Glutamatergic neuron (in vitro differentiated cells): ENCODE measurements around the gene FARS2. TPM values are rescaled to one million over a fixed set of nuclear protein-coding genes. Genes with fewer than 3 reads are reported as not detected.

Experiments
- DNase-seq: peaks from one replicate; pipeline ENCODE4 v3.0.0; 2022
- H3K27ac Mint-ChIP-seq: one replicate; pipeline ENCODE4 v1.8.0; 2020; ENCODE audit warnings: mild to moderate bottlenecking, mixed read lengths, inconsistent platforms; ENCODE audit not compliant: unreplicated experiment
- H3K27me3 Mint-ChIP-seq: one replicate; pipeline ENCODE4 v1.8.0; 2020; ENCODE audit warnings: mild to moderate bottlenecking, moderate library complexity, mixed read lengths, inconsistent platforms; ENCODE audit not compliant: unreplicated experiment
- H3K36me3 Mint-ChIP-seq: one replicate; pipeline ENCODE4 v1.8.0; 2020; ENCODE audit warnings: mild to moderate bottlenecking, mixed read lengths, inconsistent platforms; ENCODE audit not compliant: unreplicated experiment
- H3K4me1 Mint-ChIP-seq: one replicate; pipeline ENCODE4 v1.8.0; 2020; ENCODE audit warnings: mild to moderate bottlenecking, low read depth, mixed read lengths, inconsistent platforms; ENCODE audit not compliant: unreplicated experiment
- H3K4me3 Mint-ChIP-seq: one replicate; pipeline ENCODE4 v1.8.0; 2020; ENCODE audit warnings: mild to moderate bottlenecking, mixed read lengths, inconsistent platforms; ENCODE audit not compliant: unreplicated experiment
- H3K9me3 Mint-ChIP-seq: one replicate; pipeline ENCODE4 v1.8.0; 2020; ENCODE audit warnings: mild to moderate bottlenecking, moderate library complexity, mixed read lengths, inconsistent platforms; ENCODE audit not compliant: unreplicated experiment
- CTCF ChIP-seq: fragments of 200-600 bp; sonication (generic); IDR thresholded peaks from one replicate; pipeline ENCODE4 v1.5.0; 2021; ENCODE audit not compliant: partially characterized antibody, unreplicated experiment
- total RNA-seq: library from RNA; stranded (reverse); fragmentation: NEBNext Ultra II Directional; extraction: Animal tissue kit (Norgen Biotek cat#: 25700); gene quantifications from one replicate; pipeline ENCODE4 v1.2.1, GENCODE V29; 2021; ENCODE audit not compliant: unreplicated experiment

Gene FARS2
- total RNA-seq, 1 donor from 2014 or later = 14.2 TPM

- Mint-ChIP-seq H3K4me1 (peaks cover 2% of the 10 kb centered on the region), H3K36me3 (no peaks in the 10 kb centered on the region), H3K27ac (no peak overlapping the region), H3K9me3 (no peaks in the 10 kb centered on the region), H3K27me3 (peaks cover 2% of the 10 kb centered on the region), H3K4me3 (no peak overlapping the region)
- no peak for TF ChIP-seq CTCF
- DNase-seq = no peak
These were observed 439.9 kb downstream of the FARS2 start for GRCh38 chr6:5701174-5701573.

DNA sequence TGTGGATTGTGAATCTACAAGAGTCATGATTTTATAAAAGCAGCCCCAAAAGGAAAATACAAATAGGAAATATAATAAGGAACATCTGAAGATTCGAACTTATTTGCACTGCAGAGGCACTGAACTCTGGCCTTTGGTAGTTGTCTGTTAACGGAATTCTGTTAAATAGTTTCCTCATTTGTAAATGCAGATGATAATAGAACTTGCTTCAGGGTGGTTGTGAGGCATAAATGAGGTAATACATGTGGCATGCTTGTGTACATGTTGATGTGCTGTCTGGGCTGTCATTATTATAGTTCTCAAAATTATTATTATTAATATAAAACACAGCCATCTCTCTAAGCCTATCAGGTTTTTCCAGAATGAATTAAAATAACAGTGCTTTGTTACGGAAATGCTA is 443.4 kb downstream of the FARS2 start:
- Mint-ChIP-seq H3K9me3 (peaks cover 2% of the 10 kb centered on the region), H3K4me3 (no peak overlapping the region), H3K27ac (no peak overlapping the region), H3K36me3 (no peaks in the 10 kb centered on the region), H3K27me3 (peaks cover 2% of the 10 kb centered on the region), H3K4me1 (peaks cover 2% of the 10 kb centered on the region)
- no peak for TF ChIP-seq CTCF
- DNase-seq = no peak

DNA sequence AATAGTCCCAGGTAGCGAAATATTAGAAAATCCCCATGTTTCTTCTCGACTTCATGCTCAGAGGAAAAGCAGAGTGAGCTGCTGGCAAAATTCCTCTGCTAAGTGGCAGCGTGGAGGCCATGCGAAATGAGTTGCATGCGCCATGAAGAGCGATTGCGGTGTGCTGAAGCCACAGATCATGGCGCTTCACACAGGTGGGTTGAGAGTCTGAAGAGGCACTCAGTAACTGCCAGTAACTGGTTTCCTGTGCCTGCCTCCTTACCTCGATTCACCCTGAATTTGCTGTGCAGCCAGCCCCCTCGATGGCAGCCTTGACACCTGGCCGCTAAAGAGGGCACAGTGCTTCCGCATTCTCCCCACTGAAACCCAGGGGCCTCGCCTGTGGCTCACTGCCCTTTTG is 443.9 kb downstream of the FARS2 start:
- Mint-ChIP-seq H3K4me1 (peaks cover 2% of the 10 kb centered on the region), H3K27ac (no peak overlapping the region), H3K27me3 (peaks cover 2% of the 10 kb centered on the region), H3K4me3 (no peak overlapping the region), H3K36me3 (no peaks in the 10 kb centered on the region), H3K9me3 (peaks cover 2% of the 10 kb centered on the region)
- DNase-seq = no peak
- no peak for TF ChIP-seq CTCF

- TF ChIP-seq CTCF = no peak
- Mint-ChIP-seq H3K4me1 (peaks cover under 1% of the 10 kb centered on the region), H3K27me3 (peaks cover 2% of the 10 kb centered on the region), H3K9me3 (peaks cover 2% of the 10 kb centered on the region), H3K36me3 (no peaks in the 10 kb centered on the region), H3K4me3 (no peak overlapping the region), H3K27ac (no peak overlapping the region)
- DNase-seq = no peak
These were observed 445.1 kb downstream of the FARS2 start for GRCh38 chr6:5706124-5707033.
